ENCODE results near the gene MYADM. TPM values are rescaled to one million over a fixed set of nuclear protein-coding genes. Genes with fewer than 3 reads are reported as not detected.
"Not testable (repeated sequence)": the region's sequence is repeated elsewhere in the genome, so short reads cannot be mapped to it uniquely, and the experiment has no call there.

MYADM gene
- total RNA-seq, 1 donor from 2014 or later = 195 TPM

GRCh38 chr19:53826876-53827275 lies 40.8 kb upstream of the MYADM start:
- DNase-seq (ENCODE audit: low spot score in 2 of 2, unreplicated experiment in 2 of 2) = no peak
- Mint-ChIP-seq H3K4me3 (no peak overlapping the region), H3K4me1 (peaks cover 3% of the 10 kb centered on the region), H3K9me3 (no peaks in the 10 kb centered on the region), H3K36me3 (no peaks in the 10 kb centered on the region), H3K27ac (no peak overlapping the region), H3K27me3 (ENCODE audit: low read depth) (peaks cover 34% of the 10 kb centered on the region)
- TF ChIP-seq, protein P1, sequence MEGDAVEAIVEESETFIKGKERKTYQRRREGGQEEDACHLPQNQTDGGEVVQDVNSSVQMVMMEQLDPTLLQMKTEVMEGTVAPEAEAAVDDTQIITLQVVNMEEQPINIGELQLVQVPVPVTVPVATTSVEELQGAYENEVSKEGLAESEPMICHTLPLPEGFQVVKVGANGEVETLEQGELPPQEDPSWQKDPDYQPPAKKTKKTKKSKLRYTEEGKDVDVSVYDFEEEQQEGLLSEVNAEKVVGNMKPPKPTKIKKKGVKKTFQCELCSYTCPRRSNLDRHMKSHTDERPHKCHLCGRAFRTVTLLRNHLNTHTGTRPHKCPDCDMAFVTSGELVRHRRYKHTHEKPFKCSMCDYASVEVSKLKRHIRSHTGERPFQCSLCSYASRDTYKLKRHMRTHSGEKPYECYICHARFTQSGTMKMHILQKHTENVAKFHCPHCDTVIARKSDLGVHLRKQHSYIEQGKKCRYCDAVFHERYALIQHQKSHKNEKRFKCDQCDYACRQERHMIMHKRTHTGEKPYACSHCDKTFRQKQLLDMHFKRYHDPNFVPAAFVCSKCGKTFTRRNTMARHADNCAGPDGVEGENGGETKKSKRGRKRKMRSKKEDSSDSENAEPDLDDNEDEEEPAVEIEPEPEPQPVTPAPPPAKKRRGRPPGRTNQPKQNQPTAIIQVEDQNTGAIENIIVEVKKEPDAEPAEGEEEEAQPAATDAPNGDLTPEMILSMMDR (IDR thresholded peaks at IDR 0.05; ENCODE audit: unreplicated experiment) = no peak

DNA sequence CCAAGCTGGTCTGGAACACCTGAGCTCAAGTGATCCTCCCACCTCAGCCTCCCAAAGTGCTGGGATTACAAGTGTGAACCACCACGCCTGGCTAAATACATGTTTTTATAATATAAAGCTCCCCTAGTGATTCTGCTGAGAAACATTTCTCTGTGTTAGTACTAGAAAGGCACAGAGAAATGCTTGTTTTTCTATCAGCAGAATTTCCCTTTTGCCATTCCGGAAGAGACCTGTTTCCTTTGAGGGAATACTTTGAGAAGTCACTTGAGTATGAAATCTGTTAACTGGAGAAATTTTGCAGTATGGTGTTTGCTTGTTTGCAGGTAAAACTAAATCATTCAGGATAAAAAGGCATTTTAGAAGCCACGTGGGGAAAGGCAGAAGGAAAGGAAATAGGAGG lies 39.2 kb upstream of the MYADM start:
- no peak for DNase-seq (ENCODE audit: low spot score in 2 of 2, unreplicated experiment in 2 of 2)
- H3K4me3 Mint-ChIP-seq = no peak overlapping the region
- H3K9me3 Mint-ChIP-seq = no peaks in the 10 kb centered on the region
- H3K4me1 Mint-ChIP-seq = peaks cover 15% of the 10 kb centered on the region
- peaks cover 51% of the 10 kb centered on the region for H3K27me3 Mint-ChIP-seq (ENCODE audit: low read depth)
- no peak overlapping the region for H3K27ac Mint-ChIP-seq
- TF ChIP-seq, protein P1 (IDR thresholded peaks at IDR 0.05; ENCODE audit: unreplicated experiment) = no peak
- H3K36me3 Mint-ChIP-seq = no peaks in the 10 kb centered on the region

DNA sequence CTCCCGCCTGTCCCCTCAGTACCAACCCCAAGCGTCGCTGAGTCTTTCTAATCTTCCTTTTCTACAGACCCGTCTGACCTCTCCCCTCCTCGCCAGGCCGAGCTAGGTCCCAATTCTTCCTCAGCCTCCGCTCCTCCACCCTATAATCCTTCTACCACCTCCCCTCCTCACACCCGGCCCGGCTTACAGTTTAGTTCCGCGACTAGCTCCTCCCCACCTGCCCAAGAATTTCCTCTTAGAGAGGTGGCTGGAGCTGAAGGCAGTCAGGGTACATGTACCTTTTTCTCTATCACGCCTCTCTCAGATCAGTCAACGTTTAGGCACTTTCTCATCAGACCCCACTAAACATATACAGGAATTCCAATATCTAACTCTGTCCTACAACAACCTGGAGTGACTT lies 34.8 kb upstream of the MYADM start:
- peak overlapping the region; percentile 0 for H3K4me3 Mint-ChIP-seq
- not testable (repeated sequence) for H3K36me3 Mint-ChIP-seq; H3K9me3 Mint-ChIP-seq; H3K27ac Mint-ChIP-seq; DNase-seq (ENCODE audit: low spot score in 2 of 2, unreplicated experiment in 2 of 2)
- H3K4me1 Mint-ChIP-seq = peaks cover 15% of the 10 kb centered on the region
- H3K27me3 Mint-ChIP-seq (ENCODE audit: low read depth) = peaks cover 75% of the 10 kb centered on the region

DNA sequence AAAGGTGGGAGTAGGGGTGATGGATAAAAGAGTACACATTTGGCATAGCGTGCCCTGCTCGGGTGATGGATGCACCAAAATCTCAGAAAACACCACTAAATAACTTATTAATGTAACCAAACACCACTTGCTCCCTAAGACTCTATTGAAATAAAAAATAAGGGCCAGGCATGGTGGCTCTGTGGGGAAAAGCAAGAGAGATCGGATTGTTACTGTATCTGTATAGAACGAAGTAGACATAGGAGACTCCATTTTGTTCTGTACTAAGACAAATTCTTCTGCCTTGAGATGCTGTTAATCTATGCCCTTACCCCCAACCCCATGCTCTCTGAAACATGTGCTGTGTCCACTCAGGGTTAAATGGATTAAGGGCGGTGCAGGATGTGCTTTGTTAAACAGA lies 29.2 kb upstream of the MYADM start:
- DNase-seq (ENCODE audit: low spot score in 2 of 2, unreplicated experiment in 2 of 2); H3K4me3 Mint-ChIP-seq; H3K27ac Mint-ChIP-seq; H3K9me3 Mint-ChIP-seq; H3K36me3 Mint-ChIP-seq: not testable (repeated sequence)
- peaks cover 27% of the 10 kb centered on the region for H3K27me3 Mint-ChIP-seq (ENCODE audit: low read depth)
- H3K4me1 Mint-ChIP-seq = peaks cover 16% of the 10 kb centered on the region

DNA sequence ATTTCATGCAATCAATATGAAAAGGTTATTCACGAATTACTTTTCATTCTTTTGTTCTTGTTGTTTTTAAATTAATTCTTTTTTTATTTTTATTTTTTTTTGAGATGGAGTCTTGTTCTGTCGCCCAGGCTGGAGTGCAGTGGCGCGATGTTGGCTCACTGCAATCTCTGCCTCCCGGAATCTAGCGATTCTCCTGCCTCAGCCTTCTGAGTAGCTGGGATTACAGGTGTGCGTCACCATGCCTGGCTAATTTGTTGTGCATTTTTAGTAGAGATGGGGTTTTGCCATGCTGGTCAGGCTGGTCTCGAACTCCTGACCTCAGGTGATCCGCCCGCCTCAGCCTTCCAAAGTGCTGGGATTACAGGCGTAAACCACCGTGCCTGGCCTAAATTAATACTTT lies 27.4 kb upstream of the MYADM start:
- H3K9me3 Mint-ChIP-seq; H3K36me3 Mint-ChIP-seq; DNase-seq (ENCODE audit: low spot score in 2 of 2, unreplicated experiment in 2 of 2); H3K4me3 Mint-ChIP-seq; H3K27me3 Mint-ChIP-seq (ENCODE audit: low read depth); H3K27ac Mint-ChIP-seq: not testable (repeated sequence)
- peaks cover 16% of the 10 kb centered on the region for H3K4me1 Mint-ChIP-seq

- H3K27ac Mint-ChIP-seq; H3K36me3 Mint-ChIP-seq; DNase-seq (ENCODE audit: low spot score in 2 of 2, unreplicated experiment in 2 of 2); H3K9me3 Mint-ChIP-seq; H3K27me3 Mint-ChIP-seq (ENCODE audit: low read depth); H3K4me3 Mint-ChIP-seq: not testable (repeated sequence)
- peaks cover 16% of the 10 kb centered on the region for H3K4me1 Mint-ChIP-seq
These were observed 26.8 kb upstream of the MYADM start for GRCh38 chr19:53840914-53841313.

GRCh38 chr19:53844849-53845246 lies 22.8 kb upstream of the MYADM start:
- Mint-ChIP-seq H3K27ac (no peak overlapping the region), H3K4me1 (peaks cover 9% of the 10 kb centered on the region), H3K9me3 (no peaks in the 10 kb centered on the region), H3K27me3 (ENCODE audit: low read depth) (no peaks in the 10 kb centered on the region), H3K4me3 (no peak overlapping the region), H3K36me3 (no peaks in the 10 kb centered on the region)
- TF ChIP-seq, protein P1 (IDR thresholded peaks at IDR 0.05; ENCODE audit: unreplicated experiment) = no peak
- no peak for DNase-seq (ENCODE audit: low spot score in 2 of 2, unreplicated experiment in 2 of 2)

GRCh38 chr19:53847555-53847954 lies 20.1 kb upstream of the MYADM start:
- TF ChIP-seq, protein P1 (IDR thresholded peaks at IDR 0.05; ENCODE audit: unreplicated experiment) = no peak
- no peak for DNase-seq (ENCODE audit: low spot score in 2 of 2, unreplicated experiment in 2 of 2)
- Mint-ChIP-seq H3K9me3 (no peaks in the 10 kb centered on the region), H3K27ac (no peak overlapping the region), H3K4me3 (no peak overlapping the region), H3K4me1 (peaks cover 2% of the 10 kb centered on the region), H3K36me3 (no peaks in the 10 kb centered on the region), H3K27me3 (ENCODE audit: low read depth) (no peaks in the 10 kb centered on the region)

Measured in mesothelial cell of epicardium (in vitro differentiated cells).